Neural progenitor cell (in vitro differentiated cells): ENCODE data around the gene CFAP58.

Experiments used
- EZH2 ChIP-seq: fragments of 200-600 bp; sonication (generic); IDR thresholded peaks from 2 replicates; pipeline ENCODE4 v1.6.1; 2017; ENCODE audit warnings: antibody characterized with exemption, mild to moderate bottlenecking, moderate library complexity
- EZH2phosphoT487 ChIP-seq: fragments of 200-600 bp; sonication (generic); IDR thresholded peaks from 2 replicates; pipeline ENCODE4 v1.6.1; 2017; ENCODE audit warnings: antibody characterized with exemption
- TF ChIP-seq, protein P1 (sequence below): fragments of 200-600 bp; sonication (generic); IDR thresholded peaks from 2 replicates; pipeline ENCODE4 v1.5.1; 2017; ENCODE audit warnings: antibody characterized with exemption, mild to moderate bottlenecking

GRCh38 chr10:104318810-104319741, 34.6 kb upstream of the CFAP58 start:
- TF ChIP-seq, protein P1, sequence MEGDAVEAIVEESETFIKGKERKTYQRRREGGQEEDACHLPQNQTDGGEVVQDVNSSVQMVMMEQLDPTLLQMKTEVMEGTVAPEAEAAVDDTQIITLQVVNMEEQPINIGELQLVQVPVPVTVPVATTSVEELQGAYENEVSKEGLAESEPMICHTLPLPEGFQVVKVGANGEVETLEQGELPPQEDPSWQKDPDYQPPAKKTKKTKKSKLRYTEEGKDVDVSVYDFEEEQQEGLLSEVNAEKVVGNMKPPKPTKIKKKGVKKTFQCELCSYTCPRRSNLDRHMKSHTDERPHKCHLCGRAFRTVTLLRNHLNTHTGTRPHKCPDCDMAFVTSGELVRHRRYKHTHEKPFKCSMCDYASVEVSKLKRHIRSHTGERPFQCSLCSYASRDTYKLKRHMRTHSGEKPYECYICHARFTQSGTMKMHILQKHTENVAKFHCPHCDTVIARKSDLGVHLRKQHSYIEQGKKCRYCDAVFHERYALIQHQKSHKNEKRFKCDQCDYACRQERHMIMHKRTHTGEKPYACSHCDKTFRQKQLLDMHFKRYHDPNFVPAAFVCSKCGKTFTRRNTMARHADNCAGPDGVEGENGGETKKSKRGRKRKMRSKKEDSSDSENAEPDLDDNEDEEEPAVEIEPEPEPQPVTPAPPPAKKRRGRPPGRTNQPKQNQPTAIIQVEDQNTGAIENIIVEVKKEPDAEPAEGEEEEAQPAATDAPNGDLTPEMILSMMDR, result no peak
- TF ChIP-seq EZH2phosphoT487 (no peak), EZH2 (no peak)
